Measurements from ENCODE around the gene CEL.
"Not testable (repeated sequence)": the region's sequence is repeated elsewhere in the genome, so short reads cannot be mapped to it uniquely, and the experiment has no call there.

GRCh38 chr9:133070500-133070961 is 8.8 kb downstream of the CEL start:
- TF ChIP-seq EZH2 (IDR thresholded peaks at IDR 0.05); POLR2AphosphoS5 (IDR thresholded peaks at IDR 0.05; ENCODE audit: borderline replicate concordance, low read depth, low read length): not testable (repeated sequence)

Measured in SK-N-MC (cell line).